ENCODE measurements around the gene RAB40B. TPM values are rescaled to one million over a fixed set of nuclear protein-coding genes. Genes with fewer than 3 reads are reported as not detected.
A peak's percentile ranks its signal among the peaks of the same experiment; 100 is the strongest.

The RAB40B gene
- total RNA-seq, 1 donor from 2014 or later, result 11.5 TPM

DNA sequence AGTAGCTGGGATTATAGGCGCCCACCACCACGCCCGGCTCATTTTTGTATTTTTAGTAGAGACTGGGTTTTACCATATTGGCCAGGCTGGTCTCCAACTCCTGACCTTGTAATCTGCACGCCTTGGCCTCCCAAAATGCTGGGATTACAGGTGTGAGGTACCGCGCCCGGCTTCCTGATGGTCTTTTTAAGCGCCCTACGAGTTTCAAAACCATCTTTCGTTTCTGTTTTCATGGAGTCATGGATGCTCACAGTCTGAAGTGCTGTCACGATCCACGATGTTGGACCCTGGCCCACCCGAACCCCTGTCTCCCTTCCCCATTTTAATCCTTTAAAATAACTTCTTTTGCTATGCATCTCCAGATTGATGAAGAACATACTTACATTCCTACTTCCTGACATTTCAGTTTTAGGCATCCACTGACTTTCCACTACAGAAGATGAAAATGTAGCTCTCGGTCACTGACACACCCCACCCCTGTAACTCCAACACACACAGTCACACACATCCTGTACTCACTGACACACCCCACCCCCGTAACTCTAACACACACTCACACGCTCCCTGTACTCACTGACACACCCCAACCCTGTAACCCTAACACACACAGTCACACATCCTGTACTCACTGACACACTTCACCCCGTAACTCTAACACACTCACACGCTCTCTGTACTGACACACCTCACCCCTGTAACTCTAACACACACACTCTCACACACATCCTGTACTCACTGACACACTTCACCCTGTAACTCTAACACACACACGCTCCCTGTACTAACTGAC is 27.6 kb downstream of the RAB40B start:
- ATAC-seq, result no peak
- DNase-seq, result no peak
- Histone ChIP-seq H3K4me3 (no peak overlapping the region), H3K27ac (no peak overlapping the region), H3K36me3 (no peaks in the 10 kb centered on the region), H3K27me3 (no peaks in the 10 kb centered on the region), H3K4me1 (no peaks in the 10 kb centered on the region), H3K9me3 (no peaks in the 10 kb centered on the region)
- intact Hi-C loops (cut with DNase I), result no loop called here
- no peak for TF ChIP-seq CTCF (IDR thresholded peaks at IDR 0.05)

- Histone ChIP-seq H3K27ac (no peak overlapping the region), H3K36me3 (no peaks in the 10 kb centered on the region), H3K4me1 (no peaks in the 10 kb centered on the region), H3K27me3 (no peaks in the 10 kb centered on the region), H3K9me3 (no peaks in the 10 kb centered on the region), H3K4me3 (no peak overlapping the region)
- TF ChIP-seq CTCF (IDR thresholded peaks at IDR 0.05), result peak; percentile 64
- DNase-seq (peak; percentile 89), ATAC-seq (peak; percentile 97)
- intact Hi-C loops (cut with DNase I), result no loop called here
Observed at GRCh38 chr17:82668631-82669099, 29.8 kb downstream of the RAB40B start.

- DNase-seq (no peak), ATAC-seq (no peak)
- no peaks in the 10 kb centered on the region for H3K36me3 ChIP-seq
- H3K27ac ChIP-seq, result no peak overlapping the region
- H3K9me3 ChIP-seq, result no peaks in the 10 kb centered on the region
- intact Hi-C loops (cut with DNase I), result no loop called here
- H3K27me3 ChIP-seq, result no peaks in the 10 kb centered on the region
- no peak for TF ChIP-seq CTCF (IDR thresholded peaks at IDR 0.05)
- H3K4me1 ChIP-seq, result no peaks in the 10 kb centered on the region
- H3K4me3 ChIP-seq, result no peak overlapping the region
Observed at GRCh38 chr17:82668024-82668630, 30.4 kb downstream of the RAB40B start.

DNA sequence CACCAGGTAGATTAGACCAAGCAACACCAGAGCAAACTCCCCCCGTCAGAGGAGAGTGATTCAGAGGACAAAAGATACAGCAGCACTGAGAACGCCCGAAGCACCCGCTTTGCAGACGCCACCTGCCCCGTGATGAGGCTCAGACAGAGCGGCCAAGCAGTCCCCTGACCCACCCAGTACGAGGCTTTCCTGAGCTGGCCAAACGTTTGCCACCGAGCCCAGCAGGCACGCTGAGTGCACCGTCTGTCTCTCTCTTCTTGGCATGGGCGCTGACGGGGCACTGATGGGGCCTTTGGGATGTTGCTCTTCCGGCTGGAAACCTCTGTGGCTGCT is 30.9 kb downstream of the RAB40B start:
- no peaks in the 10 kb centered on the region for H3K4me1 ChIP-seq
- H3K27ac ChIP-seq, result no peak overlapping the region
- no peak for TF ChIP-seq CTCF (IDR thresholded peaks at IDR 0.05)
- DNase-seq (no peak), ATAC-seq (no peak)
- H3K36me3 ChIP-seq, result no peaks in the 10 kb centered on the region
- H3K27me3 ChIP-seq, result no peaks in the 10 kb centered on the region
- no peaks in the 10 kb centered on the region for H3K9me3 ChIP-seq
- no peak overlapping the region for H3K4me3 ChIP-seq
- intact Hi-C loops (cut with DNase I), result no loop called here

GRCh38 chr17:82666931-82667667 is 31.4 kb downstream of the RAB40B start:
- ATAC-seq, result no peak
- H3K4me1 ChIP-seq, result no peaks in the 10 kb centered on the region
- no peaks in the 10 kb centered on the region for H3K27me3 ChIP-seq
- no peak for DNase-seq
- H3K36me3 ChIP-seq, result no peaks in the 10 kb centered on the region
- intact Hi-C loops (cut with DNase I), result no loop called here
- no peaks in the 10 kb centered on the region for H3K9me3 ChIP-seq
- H3K27ac ChIP-seq, result no peak overlapping the region
- TF ChIP-seq CTCF (IDR thresholded peaks at IDR 0.05), result no peak
- H3K4me3 ChIP-seq, result no peak overlapping the region

Measured in upper lobe of right lung (tissue), 1 donor.